Measurements from ENCODE around the gene PVALB. TPM values are rescaled to one million over a fixed set of nuclear protein-coding genes. Genes with fewer than 3 reads are reported as not detected.

Gene PVALB
- total and polyA plus RNA-seq, 9 of the 15 experiments (the other 6 are each of a cell fraction or from before 2014, with no cell fraction given) = not detected

- in situ Hi-C loops (cut with MboI) (no loop called here), intact Hi-C loops (cut with micrococcal nuclease) (no loop called here)
- WGBS (ENCODE audit: insufficient coverage, low coverage, missing lambda C conversion rate) = 1% methylated on average over 10 of the region's 10 CpGs
- Histone ChIP-seq H3K4me2 (ENCODE audit: insufficient read depth, low read length) (no peak overlapping the region), H3K9ac (ENCODE audit: insufficient read depth in 1 of 2, low read depth in 2 of 2, low read length in 2 of 2) (no peak overlapping the region), H3K36me3 (ENCODE audit: control insufficient read depth, insufficient read depth, low read length) (no peaks in the 10 kb centered on the region), H3K79me2 (ENCODE audit: control insufficient read depth, insufficient read depth, low read length) (no peaks in the 10 kb centered on the region), H2AFZ (ENCODE audit: low read depth, low read length) (no peak overlapping the region), H3K9me1 (ENCODE audit: control insufficient read depth, insufficient read depth, low read length) (no peaks in the 10 kb centered on the region), H4K20me1 (replicated peaks; ENCODE audit: control insufficient read depth, insufficient read depth, low read length) (no peaks in the 10 kb centered on the region), H3K4me1 (replicated peaks in 1 of 2; ENCODE audit: control insufficient read depth in 2 of 2, insufficient read depth in 2 of 2, low read length in 2 of 2) (no peaks in the 10 kb centered on the region), H3K4me3 (no peak overlapping the region), H3K27me3 (ENCODE audit: control insufficient read depth in 2 of 2, insufficient read depth in 2 of 2, low read length in 2 of 2) (peaks cover 0 to 13% of the 10 kb centered on the region in 2 experiments; a peak in 1 of 5 replicates), H3K27ac (ENCODE audit: extremely low read depth, low read depth, low read length) (no peak overlapping the region), H3K9me3 (replicated peaks; ENCODE audit: control insufficient read depth, insufficient read depth, low read depth, low read length) (no peaks in the 10 kb centered on the region)
- no peak for ATAC-seq
- no peak for DNase-seq (ENCODE audit: extremely low read depth in 1 of 4, low spot score in 3 of 4)
- CTCF ChIA-PET (ENCODE audit: low intra/inter-chr PET ratio) = no interaction called here
- no peak for TF ChIP-seq PCBP1 (IDR thresholded peaks at IDR 0.05; ENCODE audit: low read depth, low read length, poor library complexity, severe bottlenecking)
- TF ChIP-seq ZNF175 (CRISPR knock-in tag; IDR thresholded peaks at IDR 0.05; ENCODE audit: low read depth) = no peak
- TF ChIP-seq ATF6 (CRISPR knock-in tag; IDR thresholded peaks at IDR 0.05) = no peak
- no peak for TF ChIP-seq SRSF1 (IDR thresholded peaks at IDR 0.05; ENCODE audit: low read depth, low read length)
- TF ChIP-seq RAD21 (CRISPR knock-in tag; conservative IDR thresholded peaks at IDR 0.05 in 1 of 2, IDR thresholded peaks at IDR 0.05 in 1 of 2) = no peak
- TF ChIP-seq ZNF23 (CRISPR knock-in tag; IDR thresholded peaks at IDR 0.05) = no peak
- no peak for TF ChIP-seq PHF20 (IDR thresholded peaks at IDR 0.05; ENCODE audit: partially characterized antibody)
- TF ChIP-seq ZNF445 (CRISPR knock-in tag; IDR thresholded peaks at IDR 0.05; ENCODE audit: low read depth) = no peak
- no peak for TF ChIP-seq ARID1B (IDR thresholded peaks at IDR 0.05)
- TF ChIP-seq ZBTB1 (CRISPR knock-in tag; IDR thresholded peaks at IDR 0.05; ENCODE audit: borderline replicate concordance, low read depth) = no peak
- no peak for TF ChIP-seq PPARD (CRISPR knock-in tag; IDR thresholded peaks at IDR 0.05)
- no peak for TF ChIP-seq ZNF395 (CRISPR knock-in tag; IDR thresholded peaks at IDR 0.05)
- TF ChIP-seq IFI16 (CRISPR knock-in tag; IDR thresholded peaks at IDR 0.05) = no peak
- no peak for TF ChIP-seq ZNF655 (CRISPR knock-in tag; IDR thresholded peaks at IDR 0.05)
- no peak for TF ChIP-seq LCOR (CRISPR knock-in tag; IDR thresholded peaks at IDR 0.05)
- no peak for TF ChIP-seq ELF4 (CRISPR knock-in tag; IDR thresholded peaks at IDR 0.05)
- no peak for TF ChIP-seq ZNF75A (CRISPR knock-in tag; IDR thresholded peaks at IDR 0.05)
- no peak for FAIRE-seq
- no TSS peak for BruUV-seq (replicated peaks)
- POLR2A ChIA-PET = interaction anchor here (0.9 kb wide), 1 partner anchor 53 kb away, joined by 3 read pairs; no protein-coding TSS in a partner anchor
These were observed 22.7 kb upstream of the PVALB start for GRCh38 chr22:36839356-36840073.

Measured in K562 (cell line).